ENCODE data around the gene CHCHD3. TPM values are rescaled to one million over a fixed set of nuclear protein-coding genes. Genes with fewer than 3 reads are reported as not detected.

CHCHD3 gene
- total and polyA plus RNA-seq, 2 donors (not counting 1 experiment from before 2014, with no cell fraction given): 80.8 to 94.0 TPM

- Histone ChIP-seq H3K27me3 (ENCODE audit: control insufficient read depth, insufficient read depth, low read length) (no peaks in the 10 kb centered on the region), H3K9ac (ENCODE audit: insufficient read depth, low read length) (no peak overlapping the region), H3K4me2 (ENCODE audit: extremely low read depth, insufficient read depth, low read length) (no peak overlapping the region), H3K79me2 (ENCODE audit: control insufficient read depth, insufficient read depth, low read length) (no peaks in the 10 kb centered on the region), H3K4me1 (ENCODE audit: control insufficient read depth, extremely low read depth, insufficient read depth, low read length) (no peaks in the 10 kb centered on the region), H3K27ac (ENCODE audit: insufficient read depth, low read length) (no peak overlapping the region), H3K9me3 (ENCODE audit: control insufficient read depth, insufficient read depth, low read depth, low read length) (no peaks in the 10 kb centered on the region), H4K20me1 (ENCODE audit: control insufficient read depth, extremely low read depth, insufficient read depth, low read length) (no peaks in the 10 kb centered on the region), H3K36me3 (ENCODE audit: control insufficient read depth, insufficient read depth, low read length) (no peaks in the 10 kb centered on the region), H2AFZ (ENCODE audit: low read length) (no peak overlapping the region), H3K4me3 (replicated peaks in 1 of 4; ENCODE audit: control extremely low read depth in 1 of 4, insufficient read depth in 1 of 4, low read depth in 3 of 4, low read length in 4 of 4) (no peak overlapping the region)
- TF ChIP-seq EZH2 (IDR thresholded peaks at IDR 0.05; ENCODE audit: low read length, missing control alignments) (no peak), CTCF (conservative IDR thresholded peaks at IDR 0.05 in 1 of 2, IDR thresholded peaks at IDR 0.05 in 1 of 2; ENCODE audit: low read depth in 1 of 2, low read length in 2 of 2) (no peak)
- no peak for DNase-seq (ENCODE audit: low read depth in 2 of 2)
Measured at GRCh38 chr7:132857703-132858102, 224.2 kb downstream of the CHCHD3 start.

GRCh38 chr7:132857031-132857430 lies 224.9 kb downstream of the CHCHD3 start:
- Histone ChIP-seq H3K4me3 (replicated peaks in 1 of 4; ENCODE audit: control extremely low read depth in 1 of 4, insufficient read depth in 1 of 4, low read depth in 3 of 4, low read length in 4 of 4) (no peak overlapping the region), H3K36me3 (ENCODE audit: control insufficient read depth, insufficient read depth, low read length) (no peaks in the 10 kb centered on the region), H3K9ac (ENCODE audit: insufficient read depth, low read length) (no peak overlapping the region), H3K27me3 (ENCODE audit: control insufficient read depth, insufficient read depth, low read length) (no peaks in the 10 kb centered on the region), H4K20me1 (ENCODE audit: control insufficient read depth, extremely low read depth, insufficient read depth, low read length) (no peaks in the 10 kb centered on the region), H3K4me2 (ENCODE audit: extremely low read depth, insufficient read depth, low read length) (no peak overlapping the region), H3K4me1 (ENCODE audit: control insufficient read depth, extremely low read depth, insufficient read depth, low read length) (no peaks in the 10 kb centered on the region), H3K79me2 (ENCODE audit: control insufficient read depth, insufficient read depth, low read length) (no peaks in the 10 kb centered on the region), H3K27ac (ENCODE audit: insufficient read depth, low read length) (no peak overlapping the region), H2AFZ (ENCODE audit: low read length) (no peak overlapping the region), H3K9me3 (ENCODE audit: control insufficient read depth, insufficient read depth, low read depth, low read length) (no peaks in the 10 kb centered on the region)
- TF ChIP-seq EZH2 (IDR thresholded peaks at IDR 0.05; ENCODE audit: low read length, missing control alignments) (no peak), CTCF (conservative IDR thresholded peaks at IDR 0.05 in 1 of 2, IDR thresholded peaks at IDR 0.05 in 1 of 2; ENCODE audit: low read depth in 1 of 2, low read length in 2 of 2) (no peak)
- DNase-seq (ENCODE audit: low read depth in 2 of 2): no peak

GRCh38 chr7:132856416-132856815 lies 225.5 kb downstream of the CHCHD3 start:
- H3K79me2 ChIP-seq (ENCODE audit: control insufficient read depth, insufficient read depth, low read length): no peaks in the 10 kb centered on the region
- no peaks in the 10 kb centered on the region for H4K20me1 ChIP-seq (ENCODE audit: control insufficient read depth, extremely low read depth, insufficient read depth, low read length)
- no peak for DNase-seq (ENCODE audit: low read depth in 2 of 2)
- TF ChIP-seq CTCF (conservative IDR thresholded peaks at IDR 0.05 in 1 of 2, IDR thresholded peaks at IDR 0.05 in 1 of 2; ENCODE audit: low read depth in 1 of 2, low read length in 2 of 2) (no peak), EZH2 (IDR thresholded peaks at IDR 0.05; ENCODE audit: low read length, missing control alignments) (no peak)
- H3K9ac ChIP-seq (ENCODE audit: insufficient read depth, low read length): no peak overlapping the region
- no peaks in the 10 kb centered on the region for H3K4me1 ChIP-seq (ENCODE audit: control insufficient read depth, extremely low read depth, insufficient read depth, low read length)
- H3K27me3 ChIP-seq (ENCODE audit: control insufficient read depth, insufficient read depth, low read length): no peaks in the 10 kb centered on the region
- H2AFZ ChIP-seq (ENCODE audit: low read length): no peak overlapping the region
- no peak overlapping the region for H3K4me2 ChIP-seq (ENCODE audit: extremely low read depth, insufficient read depth, low read length)
- no peak overlapping the region for H3K4me3 ChIP-seq (replicated peaks in 1 of 4; ENCODE audit: control extremely low read depth in 1 of 4, insufficient read depth in 1 of 4, low read depth in 3 of 4, low read length in 4 of 4)
- no peaks in the 10 kb centered on the region for H3K36me3 ChIP-seq (ENCODE audit: control insufficient read depth, insufficient read depth, low read length)
- H3K27ac ChIP-seq (ENCODE audit: insufficient read depth, low read length): no peak overlapping the region
- no peaks in the 10 kb centered on the region for H3K9me3 ChIP-seq (ENCODE audit: control insufficient read depth, insufficient read depth, low read depth, low read length)
